NCI-H526 (cell line): Measurements from ENCODE around the gene CLMN.

Experiments used
- DNase-seq, 2 experiments: peaks; one replicate each; lab custom pipeline; 2025; lab: John Stamatoyannopoulos, UW

Gene CLMN

DNA sequence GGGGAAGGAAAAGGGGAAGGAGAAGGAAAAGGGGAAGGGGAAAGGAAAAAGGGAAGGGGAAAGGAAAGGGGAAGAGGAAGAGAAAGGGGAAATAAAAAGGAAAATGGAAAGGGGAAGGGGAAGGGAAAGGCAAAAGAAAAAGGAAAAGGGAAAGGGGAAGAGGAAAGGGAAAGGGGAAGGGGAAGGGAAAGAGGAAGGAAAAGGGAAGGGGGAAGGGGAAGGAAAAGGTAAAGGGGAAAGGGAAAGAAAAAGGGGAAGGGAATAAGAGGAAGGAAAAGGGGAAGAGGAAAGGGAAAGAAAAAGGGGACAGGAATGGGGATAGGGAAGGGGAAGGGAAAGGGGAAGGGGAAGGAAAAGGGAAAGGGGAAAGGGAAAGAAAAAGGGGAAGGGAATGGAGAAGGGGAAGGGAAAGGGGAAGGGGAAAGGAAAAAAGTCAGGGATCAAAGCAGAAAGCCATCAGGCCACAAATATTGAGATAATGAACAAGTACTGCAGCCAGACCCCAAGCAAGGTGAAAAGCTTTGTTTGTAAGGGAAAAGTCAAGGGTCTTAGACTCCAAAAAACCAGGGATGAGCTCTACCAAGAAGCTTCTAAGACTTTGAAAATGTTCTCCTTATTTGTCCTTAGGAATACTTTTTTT, 182.4 kb downstream of the CLMN start:
- DNase-seq: no peak

DNA sequence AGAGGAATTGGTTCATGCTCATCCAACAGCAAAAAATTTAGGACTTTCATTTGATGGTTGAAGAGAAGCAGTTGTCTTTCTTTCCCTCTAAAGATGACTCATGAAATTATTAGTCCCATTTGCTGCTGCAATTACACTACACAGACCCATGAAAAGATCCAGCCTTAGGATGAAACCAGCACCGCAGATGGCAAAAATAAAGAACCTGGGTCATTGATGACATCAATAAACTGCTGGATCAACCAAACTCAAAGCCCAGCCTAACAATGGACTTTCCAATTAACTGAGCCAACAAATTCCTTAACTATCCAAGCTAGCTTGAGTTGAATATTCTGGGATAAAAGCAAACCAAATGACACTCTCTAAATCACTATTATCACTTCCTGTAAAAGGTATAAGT, 183.1 kb downstream of the CLMN start:
- DNase-seq: no peak

DNA sequence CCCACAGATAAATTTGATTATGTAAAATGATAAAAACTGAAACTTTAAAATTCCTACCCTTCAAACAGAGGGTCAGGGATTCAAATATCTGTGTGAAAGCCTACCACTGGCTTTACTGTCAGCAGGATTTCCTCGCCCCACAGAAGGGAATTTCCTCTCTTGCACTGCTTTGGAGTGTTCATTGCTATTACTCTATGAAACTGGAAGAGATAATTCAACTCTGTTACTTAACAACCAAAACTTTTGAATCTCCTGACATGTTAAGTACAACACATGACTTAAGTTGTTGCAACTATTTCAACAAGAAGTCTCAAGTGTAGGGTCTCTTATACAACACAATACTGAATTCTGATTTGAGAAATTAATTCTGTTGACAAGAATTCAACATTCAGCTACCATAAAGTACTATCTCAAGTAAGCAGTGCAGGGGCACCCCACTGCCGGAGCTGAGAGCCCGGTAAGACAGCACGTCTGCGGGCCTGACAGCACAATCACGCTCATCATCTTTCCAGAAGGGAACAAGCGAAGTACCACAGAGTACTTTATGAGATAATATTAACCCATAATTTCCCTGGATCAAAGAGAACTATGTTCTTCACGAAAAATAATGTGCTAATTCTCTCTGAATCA, 185.3 kb downstream of the CLMN start:
- DNase-seq: no peak

GRCh38 chr14:95133282-95133681, 186.4 kb downstream of the CLMN start:
- DNase-seq: no peak

GRCh38 chr14:95132760-95133159, 186.9 kb downstream of the CLMN start:
- no peak for DNase-seq
